Suprapubic skin (tissue), 4 donors: ENCODE measurements around the gene CGAS. TPM values are rescaled to one million over a fixed set of nuclear protein-coding genes. Genes with fewer than 3 reads are reported as not detected.
"Not testable (repeated sequence)": the region's sequence is repeated elsewhere in the genome, so short reads cannot be mapped to it uniquely, and the experiment has no call there.

ENCODE experiments used
- DNase-seq, 2 donors: peaks; one replicate each; pipeline ENCODE4 v3.0.0-alpha.2; 2019; ENCODE audit warnings: low spot score in 2 of 2
- H3K27ac ChIP-seq: fragments of 200-600 bp; sonication (generic); one replicate; pipeline ENCODE4 v1.5.1; 2019
- H3K27me3 ChIP-seq: fragments of 200-600 bp; sonication (generic); one replicate; pipeline ENCODE4 v1.5.1; 2019
- H3K36me3 ChIP-seq: fragments of 200-600 bp; sonication (generic); one replicate; pipeline ENCODE4 v1.5.1; 2019
- H3K4me1 ChIP-seq: fragments of 200-600 bp; sonication (generic); one replicate; pipeline ENCODE4 v1.5.1; 2019
- H3K4me3 ChIP-seq: fragments of 200-600 bp; sonication (generic); one replicate; pipeline ENCODE4 v1.5.1; 2019; ENCODE audit warnings: mild to moderate bottlenecking
- H3K9me3 ChIP-seq: fragments of 200-600 bp; sonication (generic); one replicate; pipeline ENCODE4 v1.5.1; 2019
- CTCF ChIP-seq, 2 donors: fragments of 200-600 bp in 1 of 2; fragments of 450-650 bp in 1 of 2; sonication (generic) in 1 of 2; IDR thresholded peaks; one replicate each; pipeline ENCODE4 v1.5.1; 2016 to 2019; ENCODE audit warnings: antibody characterized with exemption in 2 of 2, mild to moderate bottlenecking in 1 of 2, moderate library complexity in 1 of 2
- EP300 ChIP-seq: sonication (generic); formaldehyde crosslinking; IDR thresholded peaks from one replicate; pipeline ENCODE4 v1.6.1; 2017; ENCODE audit warnings: antibody characterized with exemption
- POLR2A ChIP-seq, 2 donors: fragments of 450-650 bp; IDR thresholded peaks; one replicate each; pipeline ENCODE4 v1.6.1; 2017; ENCODE audit warnings: antibody characterized with exemption in 2 of 2, mild to moderate bottlenecking in 2 of 2, moderate library complexity in 2 of 2
- POLR2AphosphoS5 ChIP-seq, 3 donors: sonication (generic); formaldehyde crosslinking; IDR thresholded peaks; one replicate each; pipeline ENCODE4 v1.6.1; 2017; ENCODE audit warnings: antibody characterized with exemption in 3 of 3
- WGBS: methylation state at CpG from one replicate; pipeline ENCODE4 v1.1.5; 2018; 5-methylcytosine and 5-hydroxymethylcytosine counted together
- total RNA-seq, 4 donors: library from RNA; depleted of rRNA; stranded (reverse); fragments of >200 nt; gene quantifications; one replicate each; pipeline ENCODE4 v1.1.0, GENCODE V29; 2016

The CGAS gene
- total RNA-seq, 4 donors from 2014 or later: 0.79 to 4.3 (median 1.6) TPM

- H3K4me1 ChIP-seq: no peaks in the 10 kb centered on the region
- no peaks in the 10 kb centered on the region for H3K27me3 ChIP-seq
- TF ChIP-seq POLR2AphosphoS5 (IDR thresholded peaks at IDR 0.05) (no peak), POLR2A (IDR thresholded peaks at IDR 0.05) (no peak), EP300 (no peak), CTCF (IDR thresholded peaks at IDR 0.05) (no peak)
- H3K9me3 ChIP-seq: no peaks in the 10 kb centered on the region
- peak within 1 kb of the TSS; percentile 67 for H3K27ac ChIP-seq
- H3K4me3 ChIP-seq: peak within 1 kb of the TSS; percentile 31
- peak in 1 of 2 donors; percentile 66 for DNase-seq
- WGBS: 82% methylated on average over 47 of the region's 54 CpGs
- H3K36me3 ChIP-seq: no peaks in the 10 kb centered on the region
These were observed 57.3 kb downstream of the CGAS start, which contains the start of gene DDX43 for GRCh38 chr6:73394577-73395354. Gene DDX43 (plus strand): TSS chr6:73394828. CDS start chr6:73394906, 78 bp downstream.

GRCh38 chr6:73393278-73393677 lies 58.8 kb downstream of the CGAS start:
- no peaks in the 10 kb centered on the region for H3K27me3 ChIP-seq
- no peak overlapping the region for H3K27ac ChIP-seq
- WGBS: 80% methylated on average over 3 of the region's 3 CpGs
- peaks cover 5% of the 10 kb centered on the region for H3K4me1 ChIP-seq
- TF ChIP-seq POLR2A (IDR thresholded peaks at IDR 0.05): no peak
- TF ChIP-seq EP300: no peak
- no peak for TF ChIP-seq CTCF (IDR thresholded peaks at IDR 0.05)
- no peak for TF ChIP-seq POLR2AphosphoS5 (IDR thresholded peaks at IDR 0.05)
- no peak overlapping the region for H3K4me3 ChIP-seq
- H3K36me3 ChIP-seq: no peaks in the 10 kb centered on the region
- H3K9me3 ChIP-seq: no peaks in the 10 kb centered on the region
- no peak for DNase-seq

- not testable (repeated sequence) for H3K27ac ChIP-seq, H3K4me3 ChIP-seq, H3K36me3 ChIP-seq, H3K27me3 ChIP-seq, DNase-seq, H3K4me1 ChIP-seq, H3K9me3 ChIP-seq
- WGBS: 69% methylated on average over 4 of the region's 4 CpGs
These were observed 59.9 kb downstream of the CGAS start for GRCh38 chr6:73392188-73392587.

GRCh38 chr6:73391675-73392074 lies 60.4 kb downstream of the CGAS start:
- peaks cover 5% of the 10 kb centered on the region for H3K4me1 ChIP-seq
- H3K4me3 ChIP-seq: no peak overlapping the region
- no peak for DNase-seq
- TF ChIP-seq POLR2A (IDR thresholded peaks at IDR 0.05): no peak
- TF ChIP-seq POLR2AphosphoS5 (IDR thresholded peaks at IDR 0.05): no peak
- TF ChIP-seq CTCF (IDR thresholded peaks at IDR 0.05): no peak
- TF ChIP-seq EP300: no peak
- H3K9me3 ChIP-seq: no peaks in the 10 kb centered on the region
- H3K27me3 ChIP-seq: no peaks in the 10 kb centered on the region
- H3K27ac ChIP-seq: no peak overlapping the region
- WGBS: 88% methylated on average over 2 of the region's 2 CpGs
- H3K36me3 ChIP-seq: no peaks in the 10 kb centered on the region

- Histone ChIP-seq H3K4me3 (no peak overlapping the region), H3K9me3 (no peaks in the 10 kb centered on the region), H3K4me1 (peaks cover 5% of the 10 kb centered on the region), H3K36me3 (no peaks in the 10 kb centered on the region), H3K27ac (no peak overlapping the region), H3K27me3 (no peaks in the 10 kb centered on the region)
- 90% methylated on average over 10 of the region's 10 CpGs for WGBS
- no peak for DNase-seq
- TF ChIP-seq POLR2A (IDR thresholded peaks at IDR 0.05) (no peak), EP300 (no peak), CTCF (IDR thresholded peaks at IDR 0.05) (no peak), POLR2AphosphoS5 (IDR thresholded peaks at IDR 0.05) (no peak)
These were observed 62.2 kb downstream of the CGAS start for GRCh38 chr6:73389854-73390253.
